Measurements from ENCODE around the gene LEUTX. TPM values are rescaled to one million over a fixed set of nuclear protein-coding genes. Genes with fewer than 3 reads are reported as not detected.

Gene LEUTX
- total RNA-seq, 1 experiment from 2014 or later, result not detected

DNA sequence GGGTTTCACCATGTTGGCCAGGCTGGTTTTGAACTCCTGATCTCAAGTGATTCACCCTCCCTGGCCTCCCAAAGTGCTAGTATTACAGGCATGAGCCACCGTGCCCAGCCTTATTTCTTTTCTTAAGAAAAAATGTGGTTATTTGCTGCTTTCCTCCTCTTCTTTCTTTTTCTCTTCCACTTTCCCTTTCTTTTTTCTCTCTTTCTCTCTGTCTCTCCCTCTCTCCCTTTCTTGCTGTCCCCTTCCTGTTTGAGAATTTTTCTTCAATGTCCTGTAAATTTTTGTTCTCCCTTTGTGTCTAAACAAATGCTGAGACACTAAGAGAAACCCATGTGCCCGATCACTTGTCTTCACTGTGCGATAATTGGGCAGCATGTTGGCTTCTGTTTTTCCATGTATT is 2.2 kb downstream of the LEUTX start:
- Mint-ChIP-seq H3K4me1 (no peaks in the 10 kb centered on the region), H3K36me3 (ENCODE audit: insufficient read depth in 1 of 3, low read depth in 3 of 3) (no peaks in the 10 kb centered on the region), H3K27me3 (ENCODE audit: low read depth) (peaks cover 6% of the 10 kb centered on the region), H3K9me3 (no peaks in the 10 kb centered on the region), H3K27ac (no peak overlapping the region), H3K4me3 (no peak overlapping the region)
- Histone ChIP-seq H3K9me3 (ENCODE audit: control insufficient read depth, low read depth, low read length) (no peaks in the 10 kb centered on the region), H3K18ac (ENCODE audit: insufficient read length, low read depth, low read length) (no peak overlapping the region), H2BK15ac (ENCODE audit: low read depth, low read length) (no peak overlapping the region), H3K23ac (ENCODE audit: insufficient read length, low read depth, low read length) (no peak overlapping the region), H3K23me2 (ENCODE audit: insufficient read length, low read depth, low read length, poor library complexity, severe bottlenecking) (no peaks in the 10 kb centered on the region), H2AFZ (ENCODE audit: low read length) (no peak overlapping the region), H2BK5ac (ENCODE audit: insufficient read length, low read length) (no peak overlapping the region), H3K4me2 (ENCODE audit: insufficient read depth, insufficient read length, low read length) (no peak overlapping the region), H3K14ac (ENCODE audit: insufficient read depth, low read length) (no peak overlapping the region), H2BK120ac (ENCODE audit: low read depth, low read length, poor library complexity, severe bottlenecking) (no peak overlapping the region), H4K91ac (ENCODE audit: insufficient read length, low read depth, low read length) (no peak overlapping the region), H3K9ac (ENCODE audit: extremely low read depth, insufficient read length, low read length) (no peak overlapping the region), H3K27ac (ENCODE audit: insufficient read length, low read depth, low read length) (no peak overlapping the region), H3K79me2 (ENCODE audit: insufficient read depth, low read length) (no peaks in the 10 kb centered on the region), H3K79me1 (ENCODE audit: insufficient read depth, low read depth, low read length, poor library complexity, severe bottlenecking) (no peaks in the 10 kb centered on the region), H3K27me3 (ENCODE audit: insufficient read depth, low read length) (no peaks in the 10 kb centered on the region), H4K20me1 (ENCODE audit: control insufficient read depth, insufficient read depth, insufficient read length) (no peaks in the 10 kb centered on the region), H2BK12ac (ENCODE audit: insufficient read length, low read depth, low read length) (no peak overlapping the region), H4K5ac (ENCODE audit: insufficient read length, low read depth, low read length) (no peak overlapping the region), H3K4me1 (ENCODE audit: insufficient read depth, low read length) (no peaks in the 10 kb centered on the region), H4K8ac (replicated peaks; ENCODE audit: insufficient read length, low read depth, low read length) (no peak overlapping the region), H2BK20ac (ENCODE audit: low read depth, low read length, poor library complexity, severe bottlenecking) (no peak overlapping the region), H2AK5ac (ENCODE audit: insufficient read length, low read length) (no peak overlapping the region), H3K4ac (ENCODE audit: low read depth, low read length) (no peak overlapping the region), H3T11ph (ENCODE audit: low read length) (no peak overlapping the region), H3K56ac (ENCODE audit: insufficient read length, low read depth, low read length) (no peak overlapping the region)
- TF ChIP-seq CTCF (conservative IDR thresholded peaks at IDR 0.05), result no peak
- no CpG with 5 or more reads among the region's 3 CpGs for WGBS (ENCODE audit: extremely low coverage, insufficient read length, low lambda C conversion rate)
- no peak for DNase-seq

Data from H9 (cell line).